CD4-positive, alpha-beta T cell treated with Interleukin-4 for 4 hours (primary cell): ENCODE data around the gene KCNA4.
"Not testable (repeated sequence)": the region's sequence is repeated elsewhere in the genome, so short reads cannot be mapped to it uniquely, and the experiment has no call there.

Experiments
- DNase-seq: peaks from one replicate; pipeline ENCODE4 v3.0.0-alpha.2; 2020

Gene KCNA4

GRCh38 chr11:29996016-29996415 lies 20.8 kb downstream of the KCNA4 start:
- no peak for DNase-seq

- DNase-seq = no peak
These were observed 27.5 kb downstream of the KCNA4 start for GRCh38 chr11:29989174-29989970.

- DNase-seq = no peak
These were observed 31.6 kb downstream of the KCNA4 start for GRCh38 chr11:29985248-29985647.

- DNase-seq = no peak
These were observed 32.3 kb downstream of the KCNA4 start for GRCh38 chr11:29984544-29984943.

- no peak for DNase-seq
These were observed 38.3 kb downstream of the KCNA4 start for GRCh38 chr11:29978549-29978948.

GRCh38 chr11:29975580-29975979 lies 41.2 kb downstream of the KCNA4 start:
- not testable (repeated sequence) for DNase-seq

DNA sequence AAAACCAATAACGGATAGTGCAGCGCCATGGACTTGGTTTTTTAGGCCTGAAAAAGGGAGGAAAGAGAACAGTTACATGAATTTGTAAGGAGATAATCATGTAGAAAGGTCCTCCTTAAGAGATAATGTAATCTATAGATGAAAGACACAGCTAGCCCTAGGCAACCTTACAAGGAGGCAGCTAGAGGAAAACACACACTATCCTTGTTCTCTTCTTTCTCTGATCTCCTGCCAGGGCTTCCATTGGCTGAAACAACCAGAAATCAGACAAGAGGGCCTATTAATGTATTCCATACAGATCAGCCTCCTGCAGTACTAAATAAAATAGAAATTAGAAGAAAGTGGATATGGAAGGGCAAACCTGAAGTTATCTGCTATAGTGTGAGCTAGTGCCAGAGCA lies 53.0 kb downstream of the KCNA4 start:
- no peak for DNase-seq

- no peak for DNase-seq
These were observed 53.8 kb downstream of the KCNA4 start for GRCh38 chr11:29963036-29963435.

- DNase-seq = no peak
These were observed 54.6 kb downstream of the KCNA4 start for GRCh38 chr11:29962243-29962642.
